Transverse colon (tissue), 4 donors: ENCODE results near the gene SSH3. TPM values are rescaled to one million over a fixed set of nuclear protein-coding genes. Genes with fewer than 3 reads are reported as not detected.
A peak's percentile ranks its signal among the peaks of the same experiment; 100 is the strongest.

Source experiments
- DNase-seq: peaks from one replicate; pipeline ENCODE4 v3.0.0-alpha.2; 2019
- H3K27ac ChIP-seq, 4 donors: fragments of 200-600 bp; sonication (generic); 2 replicates each; pipeline ENCODE4 v1.5.1; 2016 to 2018; ENCODE audit warnings: inconsistent platforms in 4 of 4
- H3K27me3 ChIP-seq: fragments of 200-600 bp; sonication (generic); 2 replicates; pipeline ENCODE4 v1.5.1; 2017; ENCODE audit warnings: inconsistent platforms
- H3K36me3 ChIP-seq, 4 donors: fragments of 200-600 bp; sonication (generic); 2 replicates each; pipeline ENCODE4 v1.5.1; 2017 to 2019; ENCODE audit warnings: inconsistent platforms in 4 of 4
- H3K4me1 ChIP-seq, 4 donors: fragments of 200-600 bp; sonication (generic); 2 replicates each; pipeline ENCODE4 v1.5.1; 2017 to 2020; ENCODE audit warnings: inconsistent platforms in 4 of 4
- H3K4me3 ChIP-seq, 4 donors: fragments of 200-600 bp; sonication (generic); 1 replicate in 1 of 4; 2 replicates in 3 of 4; pipeline versions ENCODE4 v1.5.1 to v1.6.1; 2017 to 2019; ENCODE audit warnings: inconsistent platforms in 4 of 4
- H3K9me3 ChIP-seq, 2 donors: fragments of 200-600 bp; sonication (generic); 2 replicates each; pipeline ENCODE4 v1.5.1; 2017 to 2019; ENCODE audit warnings: inconsistent platforms in 2 of 2
- CTCF ChIP-seq, 5 experiments: fragments of 200-600 bp in 3 of 5; fragments of 450-650 bp in 2 of 5; sonication (generic) in 3 of 5; IDR thresholded peaks; 1 replicate in 2 of 5; 2 replicates in 3 of 5; pipeline ENCODE4 v1.5.1; 2016 to 2017; ENCODE audit warnings: antibody characterized with exemption in 5 of 5, inconsistent platforms in 3 of 5, mild to moderate bottlenecking in 2 of 5, moderate library complexity in 1 of 5
- EP300 ChIP-seq: sonication (generic); formaldehyde crosslinking; IDR thresholded peaks from one replicate; pipeline ENCODE4 v1.6.1; 2017; ENCODE audit warnings: antibody characterized with exemption, low read depth
- POLR2A ChIP-seq: fragments of 450-650 bp; IDR thresholded peaks from one replicate; pipeline ENCODE4 v1.6.1; 2016; ENCODE audit warnings: antibody characterized with exemption, mild to moderate bottlenecking, moderate library complexity
- POLR2AphosphoS5 ChIP-seq, 3 donors: sonication (generic); formaldehyde crosslinking; IDR thresholded peaks; one replicate each; pipeline ENCODE4 v1.6.1; 2016; ENCODE audit warnings: antibody characterized with exemption in 3 of 3
- WGBS, 2 donors: methylation state at CpG; one replicate each; pipeline ENCODE4 v1.1.5; 2018; ENCODE audit warnings: low coverage in 1 of 2; 5-methylcytosine and 5-hydroxymethylcytosine counted together
- in situ Hi-C, 4 donors: fragments of 200-750 bp; cut with MboI; loops; one replicate each; pipeline versions ENCODE4 v1.15.0 to v1.15.1; 2017; ENCODE audit warnings: low sequenced_read_pairs in 3 of 4, low pct_ligation_motif_present in 1 of 4, low pct_unique_long_range_greater_than_20kb in 1 of 4
- intact Hi-C: fragments of 100-400 bp; cut with DNase I; formaldehyde crosslinking; loops from one replicate; pipeline ENCODE4 v1.15.1; 2023; ENCODE audit warnings: low total_unique reads
- total RNA-seq, 4 donors: library from RNA; depleted of rRNA; stranded (reverse); fragments of >200 nt; gene quantifications; one replicate each; pipeline ENCODE4 v1.1.0, GENCODE V29; 2016

Gene SSH3
- total RNA-seq, 4 donors from 2014 or later = 73.0 to 174 (median 123) TPM

- peak overlapping the region; percentile 95 to 98 (median 97) for H3K27ac ChIP-seq
- no peaks in the 10 kb centered on the region for H3K9me3 ChIP-seq
- intact Hi-C loops (loop anchor here (10.0 kb wide), 1 partner anchor 637 kb away; the partner anchor contains the start of gene RBM4), in situ Hi-C loops (loop anchor here in 1 of 4 donors (25.0 kb wide), 1 partner anchor 116 kb away; the partner anchor contains the start of gene RAD9A)
- H3K36me3 ChIP-seq = no peaks in the 10 kb centered on the region
- H3K4me1 ChIP-seq = peaks cover 61 to 95% (median 87%) of the 10 kb centered on the region in 4 donors
- TF ChIP-seq POLR2AphosphoS5 (IDR thresholded peaks at IDR 0.05) (no peak), CTCF (IDR thresholded peaks at IDR 0.05) (no peak), POLR2A (no peak), EP300 (no peak)
- H3K27me3 ChIP-seq = no peaks in the 10 kb centered on the region
- H3K4me3 ChIP-seq = peak overlapping the region in 1 of 4 donors; percentile 95
- DNase-seq = peak; percentile 22
- WGBS, 2 donors = 56 to 80% methylated on average over 1 to 19 of the region's 19 CpGs
Measured at GRCh38 chr11:67271541-67272284, 31.6 kb upstream of the SSH3 start.

GRCh38 chr11:67272327-67273259 is 30.7 kb upstream of the SSH3 start:
- intact Hi-C loops (loop anchor here (10.0 kb wide), 1 partner anchor 638 kb away; the partner anchor contains the start of gene RBM4), in situ Hi-C loops (loop anchor here in 1 of 4 donors (25.0 kb wide), 1 partner anchor 115 kb away; the partner anchor contains the start of gene RAD9A)
- Histone ChIP-seq H3K9me3 (no peaks in the 10 kb centered on the region), H3K27ac (peak overlapping the region; percentile 95 to 98 (median 97)), H3K27me3 (no peaks in the 10 kb centered on the region), H3K4me3 (no peak overlapping the region), H3K36me3 (no peaks in the 10 kb centered on the region), H3K4me1 (peaks cover 64 to 99% (median 92%) of the 10 kb centered on the region in 4 donors)
- DNase-seq = peak; percentile 23
- WGBS, 2 donors = 56% methylated on average over 22 of the region's 23 CpGs; no CpG with 5 or more reads in 1 of the 2 donors
- TF ChIP-seq CTCF (IDR thresholded peaks at IDR 0.05) = no peak
- TF ChIP-seq POLR2AphosphoS5 (IDR thresholded peaks at IDR 0.05) = no peak
- no peak for TF ChIP-seq EP300
- TF ChIP-seq POLR2A = no peak

DNA sequence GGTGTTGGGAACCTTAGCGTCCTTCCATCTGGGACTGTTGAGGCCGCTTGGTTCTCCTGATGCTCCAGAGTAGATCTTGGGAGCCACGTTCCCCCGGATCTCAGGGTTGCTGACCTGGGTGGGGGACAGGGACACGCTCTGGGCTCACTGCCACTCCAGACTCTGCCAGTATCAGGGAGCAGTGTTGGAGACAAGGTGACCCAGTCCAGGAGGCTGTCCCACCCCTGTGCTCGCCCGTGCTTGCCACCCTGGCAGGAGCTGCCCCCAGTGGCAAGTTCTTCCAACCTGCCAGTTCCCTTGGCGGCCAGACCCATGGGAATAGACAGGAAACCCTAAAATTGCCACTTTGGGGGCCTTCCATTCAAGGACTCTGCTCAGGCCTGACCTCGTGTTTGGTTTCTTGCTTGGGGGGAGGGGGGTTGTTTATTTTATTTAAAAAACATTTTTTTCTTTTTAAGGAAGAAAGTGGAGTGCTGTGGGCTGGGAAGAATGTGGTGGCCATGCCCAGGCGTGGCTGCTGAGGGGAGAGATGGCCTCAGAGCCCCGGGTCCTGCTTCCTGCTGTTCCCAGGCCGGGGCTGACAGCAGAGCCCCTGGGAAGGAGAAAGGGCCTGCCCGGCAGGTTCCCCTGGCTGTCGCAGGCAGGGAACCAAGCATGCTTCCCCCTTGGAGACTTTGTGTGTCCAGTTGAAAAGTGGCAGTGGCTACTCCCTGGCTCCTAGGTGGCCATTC is 29.9 kb upstream of the SSH3 start:
- peaks cover 64 to 99% (median 92%) of the 10 kb centered on the region in 4 donors for H3K4me1 ChIP-seq
- peak; percentile 11 for DNase-seq
- no peak for TF ChIP-seq EP300
- no peak for TF ChIP-seq POLR2AphosphoS5 (IDR thresholded peaks at IDR 0.05)
- no peak for TF ChIP-seq POLR2A
- TF ChIP-seq CTCF (IDR thresholded peaks at IDR 0.05) = no peak
- in situ Hi-C loops (loop anchor here in 1 of 4 donors (25.0 kb wide), 1 partner anchor 114 kb away; the partner anchor contains the start of gene RAD9A), intact Hi-C loops (loop anchor here (10.0 kb wide), 1 partner anchor 639 kb away; the partner anchor contains the start of gene RBM4)
- H3K27ac ChIP-seq = peak overlapping the region; percentile 95 to 98 (median 97)
- no peaks in the 10 kb centered on the region for H3K27me3 ChIP-seq
- H3K9me3 ChIP-seq = no peaks in the 10 kb centered on the region
- H3K36me3 ChIP-seq = no peaks in the 10 kb centered on the region
- H3K4me3 ChIP-seq = no peak overlapping the region
- WGBS, 2 donors = 54 to 59% methylated on average over 5 to 11 of the region's 14 CpGs
